Measurements from ENCODE around the gene SAMD14. TPM values are rescaled to one million over a fixed set of nuclear protein-coding genes. Genes with fewer than 3 reads are reported as not detected.

The SAMD14 gene
- total RNA-seq, 1 donor, result 2.5 TPM

- no peak overlapping the region for H2AFZ ChIP-seq (ENCODE audit: low read length)
- no peak overlapping the region for H3K4me3 ChIP-seq (ENCODE audit: insufficient read depth, low read length)
- TF ChIP-seq CTCF (IDR thresholded peaks at IDR 0.05; ENCODE audit: extremely low read depth, low read depth, low read length), result no peak
- H3K4me2 ChIP-seq (ENCODE audit: insufficient read depth, low read length), result no peak overlapping the region
- DNase-seq (ENCODE audit: insufficient read length, low spot score, missing footprints), result no peak
- no peaks in the 10 kb centered on the region for H3K27me3 ChIP-seq (ENCODE audit: insufficient read depth, low read length)
- H3K27ac ChIP-seq (ENCODE audit: low read depth, low read length), result no peak overlapping the region
- peaks cover 57% of the 10 kb centered on the region for H3K36me3 ChIP-seq (ENCODE audit: insufficient read depth, low read length)
- H4K20me1 ChIP-seq (ENCODE audit: insufficient read depth, low read length), result peaks cover 88% of the 10 kb centered on the region
- H3K9me3 ChIP-seq (ENCODE audit: low read depth, low read length), result no peaks in the 10 kb centered on the region
- peaks cover 89% of the 10 kb centered on the region for H3K79me2 ChIP-seq (ENCODE audit: insufficient read depth, low read length)
- peaks cover 25% of the 10 kb centered on the region for H3K4me1 ChIP-seq (ENCODE audit: insufficient read depth, low read length)
Measured at GRCh38 chr17:50144355-50144754, 14.4 kb upstream of the SAMD14 start.

- Histone ChIP-seq H3K9me3 (ENCODE audit: low read depth, low read length) (no peaks in the 10 kb centered on the region), H3K79me2 (ENCODE audit: insufficient read depth, low read length) (peaks cover 86% of the 10 kb centered on the region), H3K36me3 (ENCODE audit: insufficient read depth, low read length) (peaks cover 64% of the 10 kb centered on the region)
Measured at GRCh38 chr17:50143461-50144176, 13.7 kb upstream of the SAMD14 start.

GRCh38 chr17:50141745-50142110, 11.8 kb upstream of the SAMD14 start:
- Histone ChIP-seq H3K79me2 (ENCODE audit: insufficient read depth, low read length) (peaks cover 77% of the 10 kb centered on the region), H3K4me3 (ENCODE audit: insufficient read depth, low read length) (no peak overlapping the region), H3K9me3 (ENCODE audit: low read depth, low read length) (no peaks in the 10 kb centered on the region), H4K20me1 (ENCODE audit: insufficient read depth, low read length) (peaks cover 92% of the 10 kb centered on the region), H2AFZ (ENCODE audit: low read length) (no peak overlapping the region), H3K4me1 (ENCODE audit: insufficient read depth, low read length) (peaks cover 9% of the 10 kb centered on the region), H3K4me2 (ENCODE audit: insufficient read depth, low read length) (no peak overlapping the region), H3K27ac (ENCODE audit: low read depth, low read length) (no peak overlapping the region), H3K36me3 (ENCODE audit: insufficient read depth, low read length) (peaks cover 82% of the 10 kb centered on the region), H3K27me3 (ENCODE audit: insufficient read depth, low read length) (no peaks in the 10 kb centered on the region)
- no peak for TF ChIP-seq CTCF (IDR thresholded peaks at IDR 0.05; ENCODE audit: extremely low read depth, low read depth, low read length)
- DNase-seq (ENCODE audit: insufficient read length, low spot score, missing footprints), result peak; percentile 52

More at GRCh38 chr17:50143461-50144176, 13.7 kb upstream of the SAMD14 start:
- peaks cover 25% of the 10 kb centered on the region for H3K4me1 ChIP-seq (ENCODE audit: insufficient read depth, low read length)
- peak; percentile 75 for DNase-seq (ENCODE audit: insufficient read length, low spot score, missing footprints)
- no peak overlapping the region for H3K27ac ChIP-seq (ENCODE audit: low read depth, low read length)
- H3K27me3 ChIP-seq (ENCODE audit: insufficient read depth, low read length), result no peaks in the 10 kb centered on the region
- no peak overlapping the region for H2AFZ ChIP-seq (ENCODE audit: low read length)
- H3K4me2 ChIP-seq (ENCODE audit: insufficient read depth, low read length), result no peak overlapping the region
- H3K4me3 ChIP-seq (ENCODE audit: insufficient read depth, low read length), result no peak overlapping the region
- peaks cover 94% of the 10 kb centered on the region for H4K20me1 ChIP-seq (ENCODE audit: insufficient read depth, low read length)
- no peak for TF ChIP-seq CTCF (IDR thresholded peaks at IDR 0.05; ENCODE audit: extremely low read depth, low read depth, low read length)

GRCh38 chr17:50141026-50141744, 11.2 kb upstream of the SAMD14 start:
- Histone ChIP-seq H2AFZ (ENCODE audit: low read length) (no peak overlapping the region), H3K27me3 (ENCODE audit: insufficient read depth, low read length) (no peaks in the 10 kb centered on the region), H3K4me1 (ENCODE audit: insufficient read depth, low read length) (peaks cover 4% of the 10 kb centered on the region), H3K9me3 (ENCODE audit: low read depth, low read length) (no peaks in the 10 kb centered on the region), H3K4me3 (ENCODE audit: insufficient read depth, low read length) (no peak overlapping the region), H4K20me1 (ENCODE audit: insufficient read depth, low read length) (peaks cover 86% of the 10 kb centered on the region), H3K79me2 (ENCODE audit: insufficient read depth, low read length) (peaks cover 72% of the 10 kb centered on the region), H3K4me2 (ENCODE audit: insufficient read depth, low read length) (no peak overlapping the region), H3K36me3 (ENCODE audit: insufficient read depth, low read length) (peaks cover 87% of the 10 kb centered on the region), H3K27ac (ENCODE audit: low read depth, low read length) (no peak overlapping the region)
- no peak for TF ChIP-seq CTCF (IDR thresholded peaks at IDR 0.05; ENCODE audit: extremely low read depth, low read depth, low read length)
- peak; percentile 41 for DNase-seq (ENCODE audit: insufficient read length, low spot score, missing footprints)
